ENCODE results near the gene ZNF8. TPM values are rescaled to one million over a fixed set of nuclear protein-coding genes. Genes with fewer than 3 reads are reported as not detected.

The ZNF8 gene
- total and polyA plus RNA-seq, 2 of the 4 experiments (the other 2 are of a cell fraction), result 2.1 to 3.9 TPM

GRCh38 chr19:58325311-58326022 is 46.7 kb downstream of the ZNF8 start:
- H2AFZ ChIP-seq (replicated peaks; ENCODE audit: low read length, poor library complexity), result no peak overlapping the region
- H3K4me2 ChIP-seq (ENCODE audit: low read depth, low read length), result peak overlapping the region; percentile 87
- 0 out of 2 replicates have a peak, but pooled peaks have one; percentile 10 for TF ChIP-seq FOS (IDR thresholded peaks at IDR 0.05; ENCODE audit: low read depth, low read length)
- TF ChIP-seq CEBPB (IDR thresholded peaks at IDR 0.05; ENCODE audit: low read depth, low read length), result no peak
- no peak for TF ChIP-seq MAFK (IDR thresholded peaks at IDR 0.05; ENCODE audit: low read depth, low read length)
- TF ChIP-seq RCOR1 (IDR thresholded peaks at IDR 0.05; ENCODE audit: insufficient replicate concordance, low read length), result no peak
- no peaks in the 10 kb centered on the region for H3K27me3 ChIP-seq (ENCODE audit: control insufficient read depth, insufficient read depth, low read length)
- H3K79me1 ChIP-seq (ENCODE audit: low read depth in 1 of 2, low read length in 2 of 2), result peaks cover 25 to 67% of the 10 kb centered on the region in 2 experiments
- no peak overlapping the region for H4K5ac ChIP-seq (ENCODE audit: low read depth, low read length)
- H3K23ac ChIP-seq (ENCODE audit: low read depth, low read length), result peak overlapping the region; percentile 52; the same call in 1 of the 2 replicates
- no peak overlapping the region for H3K56ac ChIP-seq (ENCODE audit: extremely low read depth, insufficient read depth, low read length)
- intact Hi-C loops (cut with micrococcal nuclease) (loop anchor here (2.0 kb wide), 1 partner anchor 21 kb away; no protein-coding TSS in a partner anchor), dilution Hi-C loops (cut with HindIII; ENCODE audit: low sequenced_read_pairs, unreplicated experiment) (no loop called here), in situ Hi-C loops (cut with MboI; ENCODE audit: low sequenced_read_pairs) (no loop called here)
- H3K9me1 ChIP-seq (ENCODE audit: insufficient read depth, low read length), result peaks cover 11% of the 10 kb centered on the region
- H3K36me3 ChIP-seq (ENCODE audit: control insufficient read depth, insufficient read depth, low read length), result peaks cover 2% of the 10 kb centered on the region; the same call in 1 of the 2 replicates
- H4K8ac ChIP-seq (ENCODE audit: low read depth in 2 of 2, low read length in 2 of 2), result no peak overlapping the region
- peak overlapping the region; percentile 32 for H3K4me3 ChIP-seq (ENCODE audit: insufficient read depth, low read depth, low read length)
- BruUV-seq (replicated peaks), result no TSS peak
- H2BK120ac ChIP-seq (ENCODE audit: low read depth, low read length), result no peak overlapping the region
- 0 out of 2 replicates have a peak overlapping the region, but pooled peaks have one; percentile 5 for H2AK5ac ChIP-seq (ENCODE audit: low read depth, low read length)
- WGBS, 2 experiments (ENCODE audit: extremely low coverage in 2 of 2, insufficient read length in 1 of 2), result 92% methylated on average over 2 of the region's 6 CpGs; no CpG with 5 or more reads in 1 of the 2 experiments
- peak; percentile 57 for DNase-seq
- peaks cover 2% of the 10 kb centered on the region; the same call in 1 of the 2 replicates for H3K4me1 ChIP-seq (ENCODE audit: control insufficient read depth, insufficient read depth, low read length)
- H3K9me3 ChIP-seq (ENCODE audit: control insufficient read depth, insufficient read depth, low read length), result no peaks in the 10 kb centered on the region
- H3K9ac ChIP-seq (ENCODE audit: low read depth, low read length), result peak overlapping the region; percentile 47
- H2BK15ac ChIP-seq (ENCODE audit: low read depth, low read length), result no peak overlapping the region
- no peak overlapping the region for H3K4ac ChIP-seq (ENCODE audit: low read depth, low read length)
- no peak overlapping the region for H3K27ac ChIP-seq (ENCODE audit: insufficient read depth, low read length)
- ChIA-PET CTCF (no interaction called here), POLR2A (ENCODE audit: unreplicated experiment) (no interaction called here)
- ATAC-seq (ENCODE audit: low read depth), result no peak
- no peak overlapping the region for H2BK5ac ChIP-seq (ENCODE audit: low read depth, low read length, poor library complexity, severe bottlenecking)
- no peak overlapping the region for H2BK20ac ChIP-seq (ENCODE audit: low read depth, low read length)
- H4K20me1 ChIP-seq (ENCODE audit: insufficient read depth, low read length), result peaks cover under 1% of the 10 kb centered on the region; the same call in 1 of the 2 replicates
- H3K18ac ChIP-seq (ENCODE audit: low read depth, low read length), result no peak overlapping the region
- peak overlapping the region; percentile 44 for H2AK9ac ChIP-seq (replicated peaks; ENCODE audit: low read depth, low read length, poor library complexity)
- H4K91ac ChIP-seq (ENCODE audit: insufficient read depth, low read depth, low read length), result no peak overlapping the region
- no peak overlapping the region for H3K14ac ChIP-seq (replicated peaks; ENCODE audit: low read depth, low read length)
